Measurements from ENCODE around the gene NHLRC4. TPM values are rescaled to one million over a fixed set of nuclear protein-coding genes. Genes with fewer than 3 reads are reported as not detected.
"Not testable (repeated sequence)": the region's sequence is repeated elsewhere in the genome, so short reads cannot be mapped to it uniquely, and the experiment has no call there.

NHLRC4 gene
- polyA plus RNA-seq, 1 donor (not counting 4 experiments of a cell fraction or from before 2014, with no cell fraction given) = 0.10 TPM

- dilution Hi-C loops (cut with MboI; ENCODE audit: extremely low pct_ligation_motif_present, low sequenced_read_pairs) = no loop called here
- TF ChIP-seq EZH2 (IDR thresholded peaks at IDR 0.05; ENCODE audit: low read length) = no peak
- no peak for TF ChIP-seq CTCF (optimal IDR thresholded peaks at IDR 0.05 in 1 of 3, IDR thresholded peaks at IDR 0.05 in 1 of 3, conservative IDR thresholded peaks at IDR 0.05 in 1 of 3; ENCODE audit: extremely low read depth in 1 of 3, insufficient read depth in 2 of 3, low read length in 3 of 3)
- no peak overlapping the region for H3K9ac ChIP-seq (ENCODE audit: control insufficient read depth, extremely low read depth, insufficient read depth, low read length)
- H3K27me3 ChIP-seq (ENCODE audit: control insufficient read depth, extremely low read depth, insufficient read depth, low read length) = no peaks in the 10 kb centered on the region
- peaks cover 40% of the 10 kb centered on the region for H4K20me1 ChIP-seq (ENCODE audit: control insufficient read depth, extremely low read depth, insufficient read depth, low read length)
- DNase-seq (ENCODE audit: low read depth, low spot score) (no peak), FAIRE-seq (no peak)
- no peak overlapping the region for H3K4me2 ChIP-seq (ENCODE audit: control insufficient read depth, extremely low read depth, insufficient read depth, low read depth, low read length)
- peaks cover 10% of the 10 kb centered on the region for H3K9me1 ChIP-seq (ENCODE audit: control insufficient read depth, extremely low read depth, insufficient read depth, low read length)
- H3K4me3 ChIP-seq (ENCODE audit: control insufficient read depth in 2 of 3, extremely low read depth in 1 of 3, insufficient read depth in 2 of 3, low read depth in 1 of 3, low read length in 3 of 3) = no peak overlapping the region
- H2AFZ ChIP-seq (ENCODE audit: control insufficient read depth, low read length) = no peak overlapping the region
- H3K4me1 ChIP-seq (ENCODE audit: control insufficient read depth, extremely low read depth, insufficient read depth, low read length) = peaks cover 32% of the 10 kb centered on the region
- H3K79me2 ChIP-seq (ENCODE audit: control insufficient read depth, insufficient read depth, low read length) = peaks cover 40% of the 10 kb centered on the region
- no peak overlapping the region for H3K27ac ChIP-seq (ENCODE audit: control insufficient read depth, insufficient read depth, low read length)
- H3K36me3 ChIP-seq (ENCODE audit: control insufficient read depth in 2 of 2, extremely low read depth in 1 of 2, insufficient read depth in 2 of 2, low read length in 2 of 2) = peaks cover 3 to 4% of the 10 kb centered on the region in 2 experiments
- H3K9me3 ChIP-seq (ENCODE audit: control insufficient read depth, low read depth, low read length) = no peaks in the 10 kb centered on the region
These were observed 29.9 kb downstream of the NHLRC4 start for GRCh38 chr16:596736-597060.

- dilution Hi-C loops (cut with MboI; ENCODE audit: extremely low pct_ligation_motif_present, low sequenced_read_pairs) = not testable (repeated sequence)
These were observed 30.9 kb downstream of the NHLRC4 start for GRCh38 chr16:597655-598054.

More at GRCh38 chr16:597655-598054, 30.9 kb downstream of the NHLRC4 start:
- H3K79me2 ChIP-seq (ENCODE audit: control insufficient read depth, insufficient read depth, low read length) = peaks cover 37% of the 10 kb centered on the region
- peaks cover 23% of the 10 kb centered on the region for H3K4me1 ChIP-seq (ENCODE audit: control insufficient read depth, extremely low read depth, insufficient read depth, low read length)
- H3K9me1 ChIP-seq (ENCODE audit: control insufficient read depth, extremely low read depth, insufficient read depth, low read length); H3K36me3 ChIP-seq (ENCODE audit: control insufficient read depth in 2 of 2, extremely low read depth in 1 of 2, insufficient read depth in 2 of 2, low read length in 2 of 2); DNase-seq (ENCODE audit: low read depth, low spot score); H3K27ac ChIP-seq (ENCODE audit: control insufficient read depth, insufficient read depth, low read length); H3K4me2 ChIP-seq (ENCODE audit: control insufficient read depth, extremely low read depth, insufficient read depth, low read depth, low read length); H3K9me3 ChIP-seq (ENCODE audit: control insufficient read depth, low read depth, low read length); FAIRE-seq; H3K9ac ChIP-seq (ENCODE audit: control insufficient read depth, extremely low read depth, insufficient read depth, low read length); H3K27me3 ChIP-seq (ENCODE audit: control insufficient read depth, extremely low read depth, insufficient read depth, low read length); H3K4me3 ChIP-seq (ENCODE audit: control insufficient read depth in 2 of 3, extremely low read depth in 1 of 3, insufficient read depth in 2 of 3, low read depth in 1 of 3, low read length in 3 of 3); H2AFZ ChIP-seq (ENCODE audit: control insufficient read depth, low read length): not testable (repeated sequence)
- H4K20me1 ChIP-seq (ENCODE audit: control insufficient read depth, extremely low read depth, insufficient read depth, low read length) = peaks cover 34% of the 10 kb centered on the region
